DND-41 (cell line): ENCODE measurements around the gene MTX3.

ENCODE experiments used
- ATAC-seq: fragments of 200-7000 bp; cut with Tn5 transposase; 3 replicates; pipeline ENCODE4 v1.9.1; 2021; ENCODE audit warnings: low read depth; ENCODE audit not compliant: insufficient read depth
- DNase-seq: peaks from one replicate; pipeline ENCODE4 v3.0.0-alpha.2; 2020
- H2AFZ ChIP-seq: 2 replicates; pipeline ENCODE4 v1.6.0; 2012; ENCODE audit warnings: low read depth, low read length
- H3K27ac ChIP-seq: 2 replicates; pipeline ENCODE4 v1.5.1; 2012; ENCODE audit warnings: low read length, inconsistent platforms
- H3K27me3 ChIP-seq: fragments of 200-600 bp; sonication (generic); 2 replicates; pipeline ENCODE4 v1.6.0; 2012; ENCODE audit warnings: low read length, mild to moderate bottlenecking, inconsistent platforms; ENCODE audit not compliant: insufficient read depth, poor library complexity
- H3K36me3 ChIP-seq: 2 replicates; pipeline ENCODE4 v1.5.1; 2012; ENCODE audit warnings: low read length, inconsistent platforms; ENCODE audit not compliant: insufficient read depth
- H3K4me1 ChIP-seq: 2 replicates; pipeline ENCODE4 v1.5.1; 2012; ENCODE audit warnings: mild to moderate bottlenecking, low read length; ENCODE audit not compliant: insufficient read depth
- H3K4me2 ChIP-seq: 2 replicates; pipeline ENCODE4 v1.6.0; 2012; ENCODE audit warnings: mild to moderate bottlenecking, moderate library complexity, low read length, inconsistent platforms; ENCODE audit not compliant: insufficient read depth
- H3K4me3 ChIP-seq, 2 experiments: fragments of 200-600 bp in 1 of 2; shearing (Covaris generic) in 1 of 2; 2 replicates each; pipeline ENCODE4 v1.5.1; 2012 to 2016; ENCODE audit warnings: inconsistent platforms in 2 of 2, low read length in 2 of 2, mild to moderate bottlenecking in 2 of 2, low read depth in 1 of 2, moderate library complexity in 1 of 2
- H3K79me2 ChIP-seq: 2 replicates; pipeline ENCODE4 v1.6.0; 2012; ENCODE audit warnings: low read length, inconsistent platforms; ENCODE audit not compliant: insufficient read depth
- H3K9ac ChIP-seq: 2 replicates; pipeline ENCODE4 v1.6.0; 2012; ENCODE audit warnings: low read depth, mild to moderate bottlenecking, inconsistent platforms, low read length, moderate library complexity
- H3K9me3 ChIP-seq: 2 replicates; pipeline ENCODE4 v1.5.1; 2012; ENCODE audit warnings: low read length, moderate library complexity, mild to moderate bottlenecking, inconsistent platforms; ENCODE audit not compliant: insufficient read depth, severe bottlenecking
- H4K20me1 ChIP-seq: 2 replicates; pipeline ENCODE4 v1.6.0; 2012; ENCODE audit warnings: low read length; ENCODE audit not compliant: insufficient read depth
- EZH2 ChIP-seq: IDR thresholded peaks from 3 replicates; pipeline ENCODE4 v1.6.1; 2012; ENCODE audit warnings: borderline replicate concordance, low read depth, mild to moderate bottlenecking, moderate library complexity, low read length, inconsistent platforms; ENCODE audit not compliant: severe bottlenecking
- TF ChIP-seq, protein P1 (sequence below): IDR thresholded peaks from 2 replicates; pipeline ENCODE4 v1.5.1; 2012; ENCODE audit warnings: borderline replicate concordance, low read length, moderate library complexity, mild to moderate bottlenecking; ENCODE audit not compliant: poor library complexity, severe bottlenecking; ENCODE audit errors: extremely low read depth

MTX3 gene

DNA sequence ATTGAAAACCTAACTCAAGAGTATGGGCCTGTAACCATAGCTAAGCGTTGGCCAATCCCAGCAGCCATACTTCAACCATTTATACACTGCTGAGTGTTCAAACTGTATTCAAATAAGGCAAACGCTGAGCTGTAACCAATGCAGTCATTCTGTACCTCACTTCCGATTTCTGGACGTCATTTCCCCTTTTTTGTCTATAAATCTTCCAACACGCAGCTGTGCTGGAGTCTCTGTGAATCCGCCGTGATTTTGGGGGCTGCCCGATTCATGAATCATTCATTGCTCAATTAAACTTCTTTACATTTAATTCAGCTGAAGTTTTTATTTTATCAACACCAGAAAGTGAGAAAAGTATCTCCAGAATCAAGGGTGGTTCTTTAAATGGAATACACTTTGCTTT is 31.7 kb downstream of the MTX3 start:
- Histone ChIP-seq H3K4me3 (no peak overlapping the region), H2AFZ (no peak overlapping the region), H3K27me3 (peaks cover 2% of the 10 kb centered on the region), H3K27ac (no peak overlapping the region), H4K20me1 (no peaks in the 10 kb centered on the region), H3K79me2 (no peaks in the 10 kb centered on the region), H3K4me2 (no peak overlapping the region), H3K9me3 (no peaks in the 10 kb centered on the region), H3K36me3 (no peaks in the 10 kb centered on the region), H3K4me1 (no peaks in the 10 kb centered on the region), H3K9ac (no peak overlapping the region)
- TF ChIP-seq EZH2: no peak
- TF ChIP-seq, protein P1, sequence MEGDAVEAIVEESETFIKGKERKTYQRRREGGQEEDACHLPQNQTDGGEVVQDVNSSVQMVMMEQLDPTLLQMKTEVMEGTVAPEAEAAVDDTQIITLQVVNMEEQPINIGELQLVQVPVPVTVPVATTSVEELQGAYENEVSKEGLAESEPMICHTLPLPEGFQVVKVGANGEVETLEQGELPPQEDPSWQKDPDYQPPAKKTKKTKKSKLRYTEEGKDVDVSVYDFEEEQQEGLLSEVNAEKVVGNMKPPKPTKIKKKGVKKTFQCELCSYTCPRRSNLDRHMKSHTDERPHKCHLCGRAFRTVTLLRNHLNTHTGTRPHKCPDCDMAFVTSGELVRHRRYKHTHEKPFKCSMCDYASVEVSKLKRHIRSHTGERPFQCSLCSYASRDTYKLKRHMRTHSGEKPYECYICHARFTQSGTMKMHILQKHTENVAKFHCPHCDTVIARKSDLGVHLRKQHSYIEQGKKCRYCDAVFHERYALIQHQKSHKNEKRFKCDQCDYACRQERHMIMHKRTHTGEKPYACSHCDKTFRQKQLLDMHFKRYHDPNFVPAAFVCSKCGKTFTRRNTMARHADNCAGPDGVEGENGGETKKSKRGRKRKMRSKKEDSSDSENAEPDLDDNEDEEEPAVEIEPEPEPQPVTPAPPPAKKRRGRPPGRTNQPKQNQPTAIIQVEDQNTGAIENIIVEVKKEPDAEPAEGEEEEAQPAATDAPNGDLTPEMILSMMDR: no peak
- ATAC-seq (no peak), DNase-seq (no peak)

DNA sequence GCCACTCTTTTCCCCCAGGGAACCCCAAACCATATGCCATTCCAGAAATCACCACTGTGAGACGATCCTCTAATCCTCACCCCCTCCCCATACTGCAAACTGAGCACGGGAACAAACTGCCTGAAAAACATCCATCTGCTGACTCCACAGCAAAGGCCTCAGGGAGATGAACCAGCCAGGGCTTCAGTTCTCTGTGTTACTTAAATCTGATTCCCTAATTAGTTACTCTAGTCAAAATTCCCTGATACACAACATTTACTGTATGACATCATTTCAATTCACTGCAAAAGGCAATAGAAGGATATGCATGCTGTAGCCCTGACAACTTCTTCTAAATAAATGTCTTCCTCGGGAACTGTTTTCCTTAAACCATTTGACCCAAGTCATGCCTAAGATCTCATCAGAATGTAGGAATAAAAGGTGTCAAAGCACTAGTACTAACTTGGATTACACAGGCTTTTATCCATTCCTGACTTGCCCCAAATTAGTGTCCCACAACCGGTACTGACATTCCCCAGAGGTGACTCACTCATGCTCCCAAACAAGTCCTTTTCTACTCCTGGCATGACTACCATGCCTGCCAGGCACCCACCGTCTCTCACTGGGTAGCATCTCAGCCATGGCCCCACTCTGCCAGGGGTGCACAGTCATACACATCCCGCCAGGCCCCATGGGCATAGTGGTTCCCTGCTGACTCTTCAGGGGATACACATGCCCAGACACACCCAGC is 35.0 kb downstream of the MTX3 start:
- Histone ChIP-seq H3K79me2 (no peaks in the 10 kb centered on the region), H4K20me1 (no peaks in the 10 kb centered on the region), H3K36me3 (no peaks in the 10 kb centered on the region), H2AFZ (no peak overlapping the region), H3K9me3 (no peaks in the 10 kb centered on the region), H3K4me3 (no peak overlapping the region), H3K27me3 (peaks cover 2% of the 10 kb centered on the region), H3K27ac (no peak overlapping the region), H3K9ac (no peak overlapping the region), H3K4me2 (no peak overlapping the region), H3K4me1 (no peaks in the 10 kb centered on the region)
- DNase-seq: no peak
- ATAC-seq: no peak
- TF ChIP-seq, protein P1: no peak
- no peak for TF ChIP-seq EZH2

DNA sequence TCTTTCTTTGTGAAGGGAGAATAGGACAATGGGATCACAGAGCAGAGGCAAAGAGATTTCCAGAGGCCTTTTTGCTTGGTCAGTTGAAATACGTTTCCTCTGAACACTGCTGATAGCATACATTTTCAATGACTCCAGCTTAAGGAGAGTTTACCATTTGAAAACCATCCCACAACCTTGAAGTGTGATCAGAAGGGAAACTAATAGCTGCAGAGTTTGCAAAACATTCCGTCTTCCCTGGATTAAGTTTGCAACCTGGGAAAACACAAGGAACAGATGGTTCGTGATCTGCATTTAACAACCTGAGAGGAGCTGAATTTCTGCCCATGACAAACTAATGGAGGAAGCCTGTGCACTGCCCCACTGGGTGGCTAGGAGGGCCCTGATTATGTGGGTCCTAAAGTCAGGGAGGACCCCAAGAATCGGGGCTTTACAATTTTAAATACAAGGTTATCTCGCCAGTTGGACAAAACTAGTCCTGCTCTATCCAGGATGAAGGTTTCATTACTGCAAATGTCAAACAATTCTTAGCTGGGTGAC is 35.6 kb downstream of the MTX3 start:
- TF ChIP-seq EZH2: no peak
- TF ChIP-seq, protein P1: no peak
- Histone ChIP-seq H2AFZ (no peak overlapping the region), H4K20me1 (no peaks in the 10 kb centered on the region), H3K4me1 (no peaks in the 10 kb centered on the region), H3K27me3 (peaks cover 2% of the 10 kb centered on the region), H3K36me3 (no peaks in the 10 kb centered on the region), H3K9me3 (no peaks in the 10 kb centered on the region), H3K9ac (no peak overlapping the region), H3K4me2 (no peak overlapping the region), H3K79me2 (no peaks in the 10 kb centered on the region), H3K4me3 (no peak overlapping the region), H3K27ac (no peak overlapping the region)
- ATAC-seq (no peak), DNase-seq (no peak)
